ENCODE measurements around the gene C1orf94.

Gene C1orf94

GRCh38 chr1:34144766-34145165 is 31.9 kb upstream of the C1orf94 start:
- Histone ChIP-seq H3K36me3 (ENCODE audit: control insufficient read depth, insufficient read depth, low read length) (peaks cover 3% of the 10 kb centered on the region), H3K4me1 (ENCODE audit: control insufficient read depth, insufficient read depth, low read length) (peaks cover 18% of the 10 kb centered on the region), H3K9me3 (ENCODE audit: control insufficient read depth, insufficient read depth, low read length) (no peaks in the 10 kb centered on the region), H3K4me3 (ENCODE audit: low read depth, low read length) (no peak overlapping the region), H3K9ac (ENCODE audit: low read depth, low read length) (no peak overlapping the region), H3K27me3 (ENCODE audit: control insufficient read depth, insufficient read depth, low read length) (no peaks in the 10 kb centered on the region)

- peaks cover 14% of the 10 kb centered on the region for H3K4me1 ChIP-seq (ENCODE audit: control insufficient read depth, insufficient read depth, low read length)
- H3K9ac ChIP-seq (ENCODE audit: low read depth, low read length): no peak overlapping the region
- H3K9me3 ChIP-seq (ENCODE audit: control insufficient read depth, insufficient read depth, low read length): no peaks in the 10 kb centered on the region
- H3K4me3 ChIP-seq (ENCODE audit: low read depth, low read length): no peak overlapping the region
- no peaks in the 10 kb centered on the region for H3K27me3 ChIP-seq (ENCODE audit: control insufficient read depth, insufficient read depth, low read length)
- peaks cover 3% of the 10 kb centered on the region for H3K36me3 ChIP-seq (ENCODE audit: control insufficient read depth, insufficient read depth, low read length)
Measured at GRCh38 chr1:34147301-34147700, 29.4 kb upstream of the C1orf94 start.

- no peak overlapping the region for H3K9ac ChIP-seq (ENCODE audit: low read depth, low read length)
- H3K9me3 ChIP-seq (ENCODE audit: control insufficient read depth, insufficient read depth, low read length): no peaks in the 10 kb centered on the region
- no peaks in the 10 kb centered on the region for H3K27me3 ChIP-seq (ENCODE audit: control insufficient read depth, insufficient read depth, low read length)
- peaks cover 14% of the 10 kb centered on the region for H3K4me1 ChIP-seq (ENCODE audit: control insufficient read depth, insufficient read depth, low read length)
- no peak overlapping the region for H3K4me3 ChIP-seq (ENCODE audit: low read depth, low read length)
- peaks cover 3% of the 10 kb centered on the region for H3K36me3 ChIP-seq (ENCODE audit: control insufficient read depth, insufficient read depth, low read length)
Measured at GRCh38 chr1:34149501-34149900, 27.2 kb upstream of the C1orf94 start.

- Histone ChIP-seq H3K9me3 (ENCODE audit: control insufficient read depth, insufficient read depth, low read length) (no peaks in the 10 kb centered on the region), H3K27me3 (ENCODE audit: control insufficient read depth, insufficient read depth, low read length) (no peaks in the 10 kb centered on the region), H3K36me3 (ENCODE audit: control insufficient read depth, insufficient read depth, low read length) (no peaks in the 10 kb centered on the region), H3K4me1 (ENCODE audit: control insufficient read depth, insufficient read depth, low read length) (peaks cover 11% of the 10 kb centered on the region), H3K4me3 (ENCODE audit: low read depth, low read length) (no peak overlapping the region), H3K9ac (ENCODE audit: low read depth, low read length) (no peak overlapping the region)
Measured at GRCh38 chr1:34153246-34153645, 23.5 kb upstream of the C1orf94 start.

- H3K9ac ChIP-seq (ENCODE audit: low read depth, low read length): no peak overlapping the region
- no peaks in the 10 kb centered on the region for H3K27me3 ChIP-seq (ENCODE audit: control insufficient read depth, insufficient read depth, low read length)
- H3K4me3 ChIP-seq (ENCODE audit: low read depth, low read length): no peak overlapping the region
- no peaks in the 10 kb centered on the region for H3K9me3 ChIP-seq (ENCODE audit: control insufficient read depth, insufficient read depth, low read length)
- no peaks in the 10 kb centered on the region for H3K36me3 ChIP-seq (ENCODE audit: control insufficient read depth, insufficient read depth, low read length)
- H3K4me1 ChIP-seq (ENCODE audit: control insufficient read depth, insufficient read depth, low read length): no peaks in the 10 kb centered on the region
Measured at GRCh38 chr1:34155860-34156259, 20.8 kb upstream of the C1orf94 start.

- no peak overlapping the region for H3K4me3 ChIP-seq (ENCODE audit: low read depth, low read length)
- no peaks in the 10 kb centered on the region for H3K4me1 ChIP-seq (ENCODE audit: control insufficient read depth, insufficient read depth, low read length)
- H3K27me3 ChIP-seq (ENCODE audit: control insufficient read depth, insufficient read depth, low read length): no peaks in the 10 kb centered on the region
- H3K9ac ChIP-seq (ENCODE audit: low read depth, low read length): no peak overlapping the region
- H3K36me3 ChIP-seq (ENCODE audit: control insufficient read depth, insufficient read depth, low read length): no peaks in the 10 kb centered on the region
- no peaks in the 10 kb centered on the region for H3K9me3 ChIP-seq (ENCODE audit: control insufficient read depth, insufficient read depth, low read length)
Measured at GRCh38 chr1:34156739-34157138, 20.0 kb upstream of the C1orf94 start.

- H3K4me1 ChIP-seq (ENCODE audit: control insufficient read depth, insufficient read depth, low read length): peaks cover 6% of the 10 kb centered on the region
- no peaks in the 10 kb centered on the region for H3K36me3 ChIP-seq (ENCODE audit: control insufficient read depth, insufficient read depth, low read length)
- peaks cover 12% of the 10 kb centered on the region for H3K27me3 ChIP-seq (ENCODE audit: control insufficient read depth, insufficient read depth, low read length)
- H3K9ac ChIP-seq (ENCODE audit: low read depth, low read length): peak overlapping the region; percentile 37
- no peaks in the 10 kb centered on the region for H3K9me3 ChIP-seq (ENCODE audit: control insufficient read depth, insufficient read depth, low read length)
- H3K4me3 ChIP-seq (ENCODE audit: low read depth, low read length): peak overlapping the region; percentile 81
Measured at GRCh38 chr1:34162852-34163766, 13.6 kb upstream of the C1orf94 start.

GRCh38 chr1:34163792-34164731 is 12.6 kb upstream of the C1orf94 start:
- peak overlapping the region; percentile 81 for H3K4me3 ChIP-seq (ENCODE audit: low read depth, low read length)
- H3K4me1 ChIP-seq (ENCODE audit: control insufficient read depth, insufficient read depth, low read length): peaks cover 6% of the 10 kb centered on the region
- peaks cover 15% of the 10 kb centered on the region for H3K27me3 ChIP-seq (ENCODE audit: control insufficient read depth, insufficient read depth, low read length)
- no peaks in the 10 kb centered on the region for H3K36me3 ChIP-seq (ENCODE audit: control insufficient read depth, insufficient read depth, low read length)
- peak overlapping the region; percentile 87 for H3K9ac ChIP-seq (ENCODE audit: low read depth, low read length)
- H3K9me3 ChIP-seq (ENCODE audit: control insufficient read depth, insufficient read depth, low read length): no peaks in the 10 kb centered on the region

- H3K27me3 ChIP-seq (ENCODE audit: control insufficient read depth, insufficient read depth, low read length): peaks cover 15% of the 10 kb centered on the region
- H3K4me1 ChIP-seq (ENCODE audit: control insufficient read depth, insufficient read depth, low read length): peaks cover 6% of the 10 kb centered on the region
- H3K9ac ChIP-seq (ENCODE audit: low read depth, low read length): peak within 1 kb of the TSS; percentile 87
- no peaks in the 10 kb centered on the region for H3K36me3 ChIP-seq (ENCODE audit: control insufficient read depth, insufficient read depth, low read length)
- H3K9me3 ChIP-seq (ENCODE audit: control insufficient read depth, insufficient read depth, low read length): no peaks in the 10 kb centered on the region
- H3K4me3 ChIP-seq (ENCODE audit: low read depth, low read length): peak within 1 kb of the TSS; percentile 81
Measured at GRCh38 chr1:34164771-34165391, 11.8 kb upstream of the C1orf94 start, which contains the start of gene CSMD2. Gene CSMD2, minus strand, starts transcription at chr1:34165230. Its CDS starts 133 bp downstream, at chr1:34165097.

GRCh38 chr1:34165422-34165921 is 11.2 kb upstream of the C1orf94 start:
- H3K9ac ChIP-seq (ENCODE audit: low read depth, low read length): peak overlapping the region; percentile 87
- H3K4me3 ChIP-seq (ENCODE audit: low read depth, low read length): peak overlapping the region; percentile 81
- H3K4me1 ChIP-seq (ENCODE audit: control insufficient read depth, insufficient read depth, low read length): peaks cover 6% of the 10 kb centered on the region
- H3K27me3 ChIP-seq (ENCODE audit: control insufficient read depth, insufficient read depth, low read length): peaks cover 15% of the 10 kb centered on the region
- H3K9me3 ChIP-seq (ENCODE audit: control insufficient read depth, insufficient read depth, low read length): no peaks in the 10 kb centered on the region
- H3K36me3 ChIP-seq (ENCODE audit: control insufficient read depth, insufficient read depth, low read length): no peaks in the 10 kb centered on the region

- Histone ChIP-seq H3K4me1 (ENCODE audit: control insufficient read depth, insufficient read depth, low read length) (peaks cover 6% of the 10 kb centered on the region), H3K36me3 (ENCODE audit: control insufficient read depth, insufficient read depth, low read length) (no peaks in the 10 kb centered on the region), H3K4me3 (ENCODE audit: low read depth, low read length) (peak overlapping the region; percentile 81), H3K9ac (ENCODE audit: low read depth, low read length) (no peak overlapping the region), H3K27me3 (ENCODE audit: control insufficient read depth, insufficient read depth, low read length) (peaks cover 15% of the 10 kb centered on the region), H3K9me3 (ENCODE audit: control insufficient read depth, insufficient read depth, low read length) (no peaks in the 10 kb centered on the region)
Measured at GRCh38 chr1:34166191-34166624, 10.5 kb upstream of the C1orf94 start.
